K562 treated with DMSO at 1 percent for 24 hours (cell line): ENCODE data around the gene TMEM59. TPM values are rescaled to one million over a fixed set of nuclear protein-coding genes. Genes with fewer than 3 reads are reported as not detected.

ENCODE experiments used
- total RNA-seq: library from RNA; unstranded; fragments of 300-600 nt; gene quantifications from 2 replicates; pipeline ENCODE4 v1.2.3, GENCODE V29; 2022; ENCODE audit warnings: low read depth; ENCODE audit not compliant: insufficient read depth

TMEM59 gene
- 171 and 182 TPM in 2 replicates for total RNA-seq

GRCh38 chr1:54052934-54053744 is at the start of gene TMEM59, which contains the start of gene TCEANC2:
TMEM59 (minus strand) TSS chr1:54053204; CDS start chr1:54053188, 16 bp downstream.
TCEANC2 (plus strand) TSS chr1:54053608; CDS start chr1:54054423, 815 bp downstream.

GRCh38 chr1:54017979-54018378 is 35.0 kb downstream of the TMEM59 start, which contains the start of gene LDLRAD1:
LDLRAD1 (minus strand) TSS chr1:54018186; CDS start chr1:54018112, 74 bp downstream.

Other genes starting within 250 kb of the TMEM59 start
- 21.3 and 21.8 TPM in 2 replicates for gene NDC1, start 214.9 kb downstream of the TMEM59 start, total RNA-seq
- gene YIPF1, start 163.4 kb downstream of the TMEM59 start, total RNA-seq: 32.4 and 32.9 TPM in 2 replicates
- not detected in 2 replicates for gene DIO1, start 159.0 kb downstream of the TMEM59 start, total RNA-seq
- gene IFT25, start 107.5 kb downstream of the TMEM59 start, total RNA-seq: 38.6 and 47.4 TPM in 2 replicates
- gene LRRC42, start 106.9 kb downstream of the TMEM59 start, total RNA-seq: 35.7 and 37.6 TPM in 2 replicates
- not detected in 2 replicates for gene LDLRAD1, start 35.0 kb downstream of the TMEM59 start, total RNA-seq
- 3.9 and 4.5 TPM in 2 replicates for gene TCEANC2, start 404 bp upstream of the TMEM59 start, total RNA-seq
- gene CDCP2, start 99.8 kb upstream of the TMEM59 start, total RNA-seq: not detected in 2 replicates
- 11.0 and 12.5 TPM in 2 replicates for gene CYB5RL, start 146.8 kb upstream of the TMEM59 start, total RNA-seq
- gene MRPL37, start 147.0 kb upstream of the TMEM59 start, total RNA-seq: 204 and 210 TPM in 2 replicates